ENCODE measurements around the gene PRPF40A.

The PRPF40A gene

GRCh38 chr2:152648336-152648735 is 68.9 kb downstream of the PRPF40A start:
- peaks cover 5% of the 10 kb centered on the region for H3K36me3 Mint-ChIP-seq
- H3K4me3 Mint-ChIP-seq = no peak overlapping the region
- no peak for ATAC-seq
- no peak overlapping the region for H3K27ac Mint-ChIP-seq
- no peaks in the 10 kb centered on the region for H3K9me3 Mint-ChIP-seq
- H3K27me3 Mint-ChIP-seq = no peaks in the 10 kb centered on the region
- H3K4me1 Mint-ChIP-seq = no peaks in the 10 kb centered on the region

GRCh38 chr2:152647552-152647951 is 69.7 kb downstream of the PRPF40A start:
- Mint-ChIP-seq H3K4me3 (no peak overlapping the region), H3K27me3 (no peaks in the 10 kb centered on the region), H3K9me3 (no peaks in the 10 kb centered on the region), H3K27ac (no peak overlapping the region), H3K36me3 (peaks cover 5% of the 10 kb centered on the region), H3K4me1 (no peaks in the 10 kb centered on the region)
- ATAC-seq = no peak

GRCh38 chr2:152646775-152647174 is 70.5 kb downstream of the PRPF40A start:
- no peak overlapping the region for H3K4me3 Mint-ChIP-seq

GRCh38 chr2:152646264-152646663 is 71.0 kb downstream of the PRPF40A start:
- no peaks in the 10 kb centered on the region for H3K4me1 Mint-ChIP-seq
- no peaks in the 10 kb centered on the region for H3K27me3 Mint-ChIP-seq
- peaks cover 4% of the 10 kb centered on the region for H3K36me3 Mint-ChIP-seq
- H3K4me3 Mint-ChIP-seq = no peak overlapping the region
- H3K9me3 Mint-ChIP-seq = no peaks in the 10 kb centered on the region
- ATAC-seq = no peak
- no peak overlapping the region for H3K27ac Mint-ChIP-seq

More at GRCh38 chr2:152646775-152647174, 70.5 kb downstream of the PRPF40A start:
- ATAC-seq = no peak
- Mint-ChIP-seq H3K9me3 (no peaks in the 10 kb centered on the region), H3K4me1 (no peaks in the 10 kb centered on the region), H3K27me3 (no peaks in the 10 kb centered on the region), H3K36me3 (peaks cover 5% of the 10 kb centered on the region), H3K27ac (no peak overlapping the region)

GRCh38 chr2:152644189-152644873 is 72.9 kb downstream of the PRPF40A start:
- Mint-ChIP-seq H3K36me3 (no peaks in the 10 kb centered on the region), H3K9me3 (no peaks in the 10 kb centered on the region), H3K27me3 (no peaks in the 10 kb centered on the region), H3K4me1 (no peaks in the 10 kb centered on the region), H3K4me3 (no peak overlapping the region), H3K27ac (no peak overlapping the region)
- no peak for ATAC-seq

GRCh38 chr2:152638590-152638989 is 78.7 kb downstream of the PRPF40A start:
- Mint-ChIP-seq H3K4me1 (peaks cover 5% of the 10 kb centered on the region), H3K27me3 (no peaks in the 10 kb centered on the region), H3K4me3 (no peak overlapping the region), H3K27ac (no peak overlapping the region), H3K36me3 (no peaks in the 10 kb centered on the region), H3K9me3 (no peaks in the 10 kb centered on the region)
- ATAC-seq = no peak

GRCh38 chr2:152638056-152638455 is 79.2 kb downstream of the PRPF40A start:
- H3K27me3 Mint-ChIP-seq = no peaks in the 10 kb centered on the region
- H3K4me1 Mint-ChIP-seq = peaks cover 5% of the 10 kb centered on the region
- no peaks in the 10 kb centered on the region for H3K9me3 Mint-ChIP-seq
- H3K27ac Mint-ChIP-seq = no peak overlapping the region
- H3K4me3 Mint-ChIP-seq = no peak overlapping the region
- no peak for ATAC-seq
- no peaks in the 10 kb centered on the region for H3K36me3 Mint-ChIP-seq

GRCh38 chr2:152637251-152637650 is 80.0 kb downstream of the PRPF40A start:
- Mint-ChIP-seq H3K4me1 (peaks cover 5% of the 10 kb centered on the region), H3K4me3 (no peak overlapping the region), H3K36me3 (no peaks in the 10 kb centered on the region), H3K27me3 (no peaks in the 10 kb centered on the region), H3K27ac (no peak overlapping the region), H3K9me3 (no peaks in the 10 kb centered on the region)
- ATAC-seq = no peak

GRCh38 chr2:152635635-152636298 is 81.5 kb downstream of the PRPF40A start:
- peak; percentile 43 for ATAC-seq
- Mint-ChIP-seq H3K36me3 (no peaks in the 10 kb centered on the region), H3K27me3 (no peaks in the 10 kb centered on the region), H3K4me1 (peaks cover 5% of the 10 kb centered on the region), H3K4me3 (no peak overlapping the region), H3K27ac (no peak overlapping the region), H3K9me3 (no peaks in the 10 kb centered on the region)

- H3K9me3 Mint-ChIP-seq = no peaks in the 10 kb centered on the region
- H3K36me3 Mint-ChIP-seq = no peaks in the 10 kb centered on the region
- peaks cover 5% of the 10 kb centered on the region for H3K4me1 Mint-ChIP-seq
- H3K4me3 Mint-ChIP-seq = no peak overlapping the region
- no peaks in the 10 kb centered on the region for H3K27me3 Mint-ChIP-seq
- H3K27ac Mint-ChIP-seq = no peak overlapping the region
- no peak for ATAC-seq
These were observed 84.5 kb downstream of the PRPF40A start for GRCh38 chr2:152632736-152633135.

- H3K9me3 Mint-ChIP-seq = no peaks in the 10 kb centered on the region
- no peak overlapping the region for H3K4me3 Mint-ChIP-seq
- no peaks in the 10 kb centered on the region for H3K27me3 Mint-ChIP-seq
- peaks cover 2% of the 10 kb centered on the region for H3K4me1 Mint-ChIP-seq
- H3K27ac Mint-ChIP-seq = no peak overlapping the region
- no peaks in the 10 kb centered on the region for H3K36me3 Mint-ChIP-seq
- no peak for ATAC-seq
These were observed 86.8 kb downstream of the PRPF40A start for GRCh38 chr2:152630466-152630865.

- H3K27me3 Mint-ChIP-seq = no peaks in the 10 kb centered on the region
- H3K9me3 Mint-ChIP-seq = no peaks in the 10 kb centered on the region
- H3K4me3 Mint-ChIP-seq = no peak overlapping the region
- H3K27ac Mint-ChIP-seq = no peak overlapping the region
- H3K36me3 Mint-ChIP-seq = no peaks in the 10 kb centered on the region
- no peak for ATAC-seq
- no peaks in the 10 kb centered on the region for H3K4me1 Mint-ChIP-seq
These were observed 88.1 kb downstream of the PRPF40A start for GRCh38 chr2:152629202-152629601.

- H3K4me1 Mint-ChIP-seq = no peaks in the 10 kb centered on the region
- no peak overlapping the region for H3K4me3 Mint-ChIP-seq
- ATAC-seq = no peak
- no peaks in the 10 kb centered on the region for H3K36me3 Mint-ChIP-seq
- H3K27me3 Mint-ChIP-seq = no peaks in the 10 kb centered on the region
- H3K9me3 Mint-ChIP-seq = no peaks in the 10 kb centered on the region
- H3K27ac Mint-ChIP-seq = no peak overlapping the region
These were observed 89.8 kb downstream of the PRPF40A start for GRCh38 chr2:152627351-152627957.

- ATAC-seq = no peak
- no peaks in the 10 kb centered on the region for H3K4me1 Mint-ChIP-seq
- H3K9me3 Mint-ChIP-seq = no peaks in the 10 kb centered on the region
- H3K36me3 Mint-ChIP-seq = no peaks in the 10 kb centered on the region
- no peaks in the 10 kb centered on the region for H3K27me3 Mint-ChIP-seq
- no peak overlapping the region for H3K27ac Mint-ChIP-seq
- H3K4me3 Mint-ChIP-seq = no peak overlapping the region
These were observed 90.3 kb downstream of the PRPF40A start for GRCh38 chr2:152626911-152627339.

GRCh38 chr2:152624805-152625204 is 92.5 kb downstream of the PRPF40A start:
- Mint-ChIP-seq H3K4me3 (no peak overlapping the region), H3K36me3 (peaks cover 10% of the 10 kb centered on the region), H3K27me3 (no peaks in the 10 kb centered on the region), H3K27ac (no peak overlapping the region), H3K9me3 (no peaks in the 10 kb centered on the region), H3K4me1 (no peaks in the 10 kb centered on the region)
- ATAC-seq = no peak

- Mint-ChIP-seq H3K4me3 (no peak overlapping the region), H3K27me3 (no peaks in the 10 kb centered on the region), H3K9me3 (no peaks in the 10 kb centered on the region), H3K36me3 (peaks cover 10% of the 10 kb centered on the region), H3K4me1 (no peaks in the 10 kb centered on the region), H3K27ac (no peak overlapping the region)
- ATAC-seq = no peak
These were observed 93.5 kb downstream of the PRPF40A start for GRCh38 chr2:152623775-152624174.
